GM12878 (cell line): ENCODE measurements around the gene RFK.

Source experiments
- CHD2 ChIP-seq: IDR thresholded peaks from 2 replicates; pipeline ENCODE4 v1.6.1; 2011; ENCODE audit warnings: low read depth, low read length, improper control_type of control experiment, borderline replicate concordance
- EP300 ChIP-seq, 2 experiments: fragments of 150-350 bp in 1 of 2; IDR thresholded peaks; 2 replicates each; pipeline ENCODE4 v1.6.1; 2011 to 2012; ENCODE audit warnings: low read depth in 2 of 2, low read length in 2 of 2, borderline replicate concordance in 1 of 2, improper control_type of control experiment in 1 of 2, inconsistent platforms in 1 of 2; ENCODE audit not compliant: control insufficient read depth in 1 of 2
- EZH2 ChIP-seq: IDR thresholded peaks from 2 replicates; pipeline ENCODE4 v1.6.1; 2012; ENCODE audit warnings: low read depth, mild to moderate bottlenecking, control low read depth, inconsistent platforms, low read length, borderline replicate concordance; ENCODE audit not compliant: control insufficient read depth
- GATAD2B ChIP-seq: fragments of 450-650 bp; conservative IDR thresholded peaks from 2 replicates; pipeline ENCODE4 v1.6.1; 2017; ENCODE audit warnings: low read depth, mild to moderate bottlenecking, moderate library complexity
- JUND ChIP-seq: IDR thresholded peaks from 2 replicates; pipeline ENCODE4 v1.6.1; 2012; ENCODE audit warnings: low read depth, mild to moderate bottlenecking, low read length, improper control_type of control experiment, moderate library complexity
- MEF2A ChIP-seq: IDR thresholded peaks from 2 replicates; pipeline ENCODE4 v1.6.1; 2011; ENCODE audit warnings: low read depth, mild to moderate bottlenecking, low read length, moderate library complexity; ENCODE audit not compliant: insufficient read depth
- POLR2A ChIP-seq: IDR thresholded peaks from 2 replicates; pipeline ENCODE4 v1.6.1; 2011; ENCODE audit warnings: low read depth, mild to moderate bottlenecking, low read length
- POLR2AphosphoS5 ChIP-seq: IDR thresholded peaks from 2 replicates; pipeline ENCODE4 v1.6.1; 2011; ENCODE audit warnings: mild to moderate bottlenecking, low read length, inconsistent platforms
- SIX5 ChIP-seq: IDR thresholded peaks from 2 replicates; pipeline ENCODE4 v1.6.1; 2011; ENCODE audit warnings: mild to moderate bottlenecking, low read depth, low read length, moderate library complexity; ENCODE audit not compliant: severe bottlenecking
- SUZ12 ChIP-seq: fragments of 200-600 bp; sonication (generic); IDR thresholded peaks from one replicate; pipeline ENCODE4 v1.6.1; 2018; ENCODE audit warnings: antibody characterized with exemption, mild to moderate bottlenecking; ENCODE audit not compliant: unreplicated experiment
- YY1 ChIP-seq: IDR thresholded peaks from 2 replicates; pipeline ENCODE4 v1.6.1; 2011; ENCODE audit warnings: low read depth, mild to moderate bottlenecking, low read length
- ZZZ3 ChIP-seq: IDR thresholded peaks from 2 replicates; pipeline ENCODE4 v1.6.1; 2011; ENCODE audit warnings: low read depth; ENCODE audit not compliant: control insufficient read depth, insufficient read length
- TF ChIP-seq, protein P1 (sequence below), 3 experiments: IDR thresholded peaks in 2 of 3; conservative IDR thresholded peaks in 1 of 3; 2 replicates each; pipeline ENCODE4 v1.5.1; 2011; ENCODE audit warnings: low read depth in 3 of 3, low read length in 3 of 3, mild to moderate bottlenecking in 3 of 3, control low read depth in 2 of 3, moderate library complexity in 2 of 3, inconsistent platforms in 1 of 3, mixed read lengths in 1 of 3; ENCODE audit not compliant: control insufficient read depth in 2 of 3, insufficient read depth in 1 of 3; ENCODE audit errors: extremely low read depth in 1 of 3
- TF ChIP-seq, protein P2 (sequence below): IDR thresholded peaks from 2 replicates; pipeline ENCODE4 v1.6.1; 2012; ENCODE audit warnings: mild to moderate bottlenecking, low read depth, low read length

DNA sequence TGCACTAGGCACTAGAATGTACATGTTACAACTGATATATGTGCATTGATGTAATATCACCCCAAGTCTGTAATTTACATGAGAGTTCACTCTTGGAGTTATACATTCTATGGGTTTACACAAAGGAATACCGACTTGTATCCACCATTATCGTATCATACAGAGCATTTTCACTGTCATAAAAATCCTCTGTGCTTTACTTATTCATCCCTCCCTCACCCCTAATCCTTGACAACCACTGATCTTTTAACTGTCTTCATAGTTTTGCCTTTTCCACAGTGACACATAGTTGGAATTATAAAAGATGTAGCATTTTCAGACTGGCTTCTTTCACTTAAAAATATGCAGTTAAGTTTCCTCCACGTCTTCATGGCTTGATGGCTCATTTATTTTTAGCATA lies 11.1 kb upstream of the RFK start:
- TF ChIP-seq EZH2 (no peak), SIX5 (no peak), GATAD2B (no peak), SUZ12 (no peak), EP300 (IDR thresholded peaks at IDR 0.05; ENCODE audit: borderline replicate concordance in 1 of 2, control insufficient read depth in 1 of 2, low read depth in 2 of 2, low read length in 2 of 2) (no peak), MEF2A (no peak), CHD2 (no peak), JUND (no peak), ZZZ3 (no peak), POLR2AphosphoS5 (no peak), YY1 (no peak), POLR2A (no peak)
- TF ChIP-seq, protein P1, sequence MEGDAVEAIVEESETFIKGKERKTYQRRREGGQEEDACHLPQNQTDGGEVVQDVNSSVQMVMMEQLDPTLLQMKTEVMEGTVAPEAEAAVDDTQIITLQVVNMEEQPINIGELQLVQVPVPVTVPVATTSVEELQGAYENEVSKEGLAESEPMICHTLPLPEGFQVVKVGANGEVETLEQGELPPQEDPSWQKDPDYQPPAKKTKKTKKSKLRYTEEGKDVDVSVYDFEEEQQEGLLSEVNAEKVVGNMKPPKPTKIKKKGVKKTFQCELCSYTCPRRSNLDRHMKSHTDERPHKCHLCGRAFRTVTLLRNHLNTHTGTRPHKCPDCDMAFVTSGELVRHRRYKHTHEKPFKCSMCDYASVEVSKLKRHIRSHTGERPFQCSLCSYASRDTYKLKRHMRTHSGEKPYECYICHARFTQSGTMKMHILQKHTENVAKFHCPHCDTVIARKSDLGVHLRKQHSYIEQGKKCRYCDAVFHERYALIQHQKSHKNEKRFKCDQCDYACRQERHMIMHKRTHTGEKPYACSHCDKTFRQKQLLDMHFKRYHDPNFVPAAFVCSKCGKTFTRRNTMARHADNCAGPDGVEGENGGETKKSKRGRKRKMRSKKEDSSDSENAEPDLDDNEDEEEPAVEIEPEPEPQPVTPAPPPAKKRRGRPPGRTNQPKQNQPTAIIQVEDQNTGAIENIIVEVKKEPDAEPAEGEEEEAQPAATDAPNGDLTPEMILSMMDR (IDR thresholded peaks at IDR 0.05 in 2 of 3, conservative IDR thresholded peaks at IDR 0.05 in 1 of 3; ENCODE audit: control insufficient read depth in 2 of 3, extremely low read depth in 1 of 3, insufficient read depth in 1 of 3, low read depth in 3 of 3, low read length in 3 of 3), result no peak
- TF ChIP-seq, protein P2, sequence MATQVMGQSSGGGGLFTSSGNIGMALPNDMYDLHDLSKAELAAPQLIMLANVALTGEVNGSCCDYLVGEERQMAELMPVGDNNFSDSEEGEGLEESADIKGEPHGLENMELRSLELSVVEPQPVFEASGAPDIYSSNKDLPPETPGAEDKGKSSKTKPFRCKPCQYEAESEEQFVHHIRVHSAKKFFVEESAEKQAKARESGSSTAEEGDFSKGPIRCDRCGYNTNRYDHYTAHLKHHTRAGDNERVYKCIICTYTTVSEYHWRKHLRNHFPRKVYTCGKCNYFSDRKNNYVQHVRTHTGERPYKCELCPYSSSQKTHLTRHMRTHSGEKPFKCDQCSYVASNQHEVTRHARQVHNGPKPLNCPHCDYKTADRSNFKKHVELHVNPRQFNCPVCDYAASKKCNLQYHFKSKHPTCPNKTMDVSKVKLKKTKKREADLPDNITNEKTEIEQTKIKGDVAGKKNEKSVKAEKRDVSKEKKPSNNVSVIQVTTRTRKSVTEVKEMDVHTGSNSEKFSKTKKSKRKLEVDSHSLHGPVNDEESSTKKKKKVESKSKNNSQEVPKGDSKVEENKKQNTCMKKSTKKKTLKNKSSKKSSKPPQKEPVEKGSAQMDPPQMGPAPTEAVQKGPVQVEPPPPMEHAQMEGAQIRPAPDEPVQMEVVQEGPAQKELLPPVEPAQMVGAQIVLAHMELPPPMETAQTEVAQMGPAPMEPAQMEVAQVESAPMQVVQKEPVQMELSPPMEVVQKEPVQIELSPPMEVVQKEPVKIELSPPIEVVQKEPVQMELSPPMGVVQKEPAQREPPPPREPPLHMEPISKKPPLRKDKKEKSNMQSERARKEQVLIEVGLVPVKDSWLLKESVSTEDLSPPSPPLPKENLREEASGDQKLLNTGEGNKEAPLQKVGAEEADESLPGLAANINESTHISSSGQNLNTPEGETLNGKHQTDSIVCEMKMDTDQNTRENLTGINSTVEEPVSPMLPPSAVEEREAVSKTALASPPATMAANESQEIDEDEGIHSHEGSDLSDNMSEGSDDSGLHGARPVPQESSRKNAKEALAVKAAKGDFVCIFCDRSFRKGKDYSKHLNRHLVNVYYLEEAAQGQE, result no peak
